LNCAP (cell line): ENCODE measurements around the gene TMEM203.

Source experiments
- TF ChIP-seq, protein P1 (sequence below): fragments of 450-650 bp; IDR thresholded peaks from 2 replicates; pipeline ENCODE4 v1.5.1; 2017; ENCODE audit warnings: mild to moderate bottlenecking

The TMEM203 gene

DNA sequence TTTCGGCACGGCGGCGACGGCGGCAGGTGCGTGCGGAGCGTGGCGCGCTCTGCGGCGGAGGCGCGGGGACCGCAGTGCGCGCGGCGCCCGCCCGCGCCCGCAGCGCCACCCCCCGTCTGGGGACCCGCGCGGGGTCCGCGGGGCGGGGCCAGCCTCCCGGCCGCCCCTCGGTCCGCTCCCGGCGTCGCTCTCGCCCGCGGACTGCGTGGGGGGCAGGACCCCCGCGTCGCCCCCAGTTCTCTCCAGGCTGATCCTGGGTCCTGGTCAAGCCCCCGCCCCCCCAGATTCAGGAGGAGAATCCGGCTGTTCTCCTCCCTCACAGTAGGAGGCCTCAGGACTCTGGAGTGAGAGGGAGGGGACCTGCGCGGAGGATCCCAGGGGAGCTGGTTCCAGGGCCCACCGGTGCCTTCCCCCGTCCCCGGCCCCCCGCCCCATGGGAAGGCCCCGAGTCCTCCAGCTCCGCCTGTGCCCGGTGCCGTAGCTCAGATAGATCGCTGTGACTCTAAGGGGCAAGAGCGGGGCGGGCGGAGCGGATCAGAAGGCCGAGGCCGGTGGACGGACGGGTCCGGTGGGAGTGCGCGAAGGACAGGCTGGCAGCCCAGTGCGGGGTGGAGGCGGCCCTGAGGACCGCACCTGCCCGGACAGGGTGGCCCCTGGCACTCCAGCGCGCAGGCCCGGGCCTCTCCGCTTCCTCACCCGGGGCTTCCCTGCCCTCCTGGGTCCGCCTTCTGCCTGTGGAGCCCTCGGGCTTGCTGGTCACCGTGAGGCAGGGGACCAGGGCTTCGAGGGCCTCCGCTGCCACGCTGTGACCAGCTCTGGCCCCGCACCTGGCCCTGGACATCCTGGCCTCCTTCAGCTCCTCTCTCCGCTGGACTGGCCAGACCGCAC, 17.0 kb upstream of the TMEM203 start, which contains the start of gene RNF208:
TSS of gene RNF208 (minus strand) at position 51 of the 888 bp plus-strand sequence. CDS start 1,028 bp downstream, outside the sequence.
- TF ChIP-seq, protein P1, sequence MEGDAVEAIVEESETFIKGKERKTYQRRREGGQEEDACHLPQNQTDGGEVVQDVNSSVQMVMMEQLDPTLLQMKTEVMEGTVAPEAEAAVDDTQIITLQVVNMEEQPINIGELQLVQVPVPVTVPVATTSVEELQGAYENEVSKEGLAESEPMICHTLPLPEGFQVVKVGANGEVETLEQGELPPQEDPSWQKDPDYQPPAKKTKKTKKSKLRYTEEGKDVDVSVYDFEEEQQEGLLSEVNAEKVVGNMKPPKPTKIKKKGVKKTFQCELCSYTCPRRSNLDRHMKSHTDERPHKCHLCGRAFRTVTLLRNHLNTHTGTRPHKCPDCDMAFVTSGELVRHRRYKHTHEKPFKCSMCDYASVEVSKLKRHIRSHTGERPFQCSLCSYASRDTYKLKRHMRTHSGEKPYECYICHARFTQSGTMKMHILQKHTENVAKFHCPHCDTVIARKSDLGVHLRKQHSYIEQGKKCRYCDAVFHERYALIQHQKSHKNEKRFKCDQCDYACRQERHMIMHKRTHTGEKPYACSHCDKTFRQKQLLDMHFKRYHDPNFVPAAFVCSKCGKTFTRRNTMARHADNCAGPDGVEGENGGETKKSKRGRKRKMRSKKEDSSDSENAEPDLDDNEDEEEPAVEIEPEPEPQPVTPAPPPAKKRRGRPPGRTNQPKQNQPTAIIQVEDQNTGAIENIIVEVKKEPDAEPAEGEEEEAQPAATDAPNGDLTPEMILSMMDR = no peak

DNA sequence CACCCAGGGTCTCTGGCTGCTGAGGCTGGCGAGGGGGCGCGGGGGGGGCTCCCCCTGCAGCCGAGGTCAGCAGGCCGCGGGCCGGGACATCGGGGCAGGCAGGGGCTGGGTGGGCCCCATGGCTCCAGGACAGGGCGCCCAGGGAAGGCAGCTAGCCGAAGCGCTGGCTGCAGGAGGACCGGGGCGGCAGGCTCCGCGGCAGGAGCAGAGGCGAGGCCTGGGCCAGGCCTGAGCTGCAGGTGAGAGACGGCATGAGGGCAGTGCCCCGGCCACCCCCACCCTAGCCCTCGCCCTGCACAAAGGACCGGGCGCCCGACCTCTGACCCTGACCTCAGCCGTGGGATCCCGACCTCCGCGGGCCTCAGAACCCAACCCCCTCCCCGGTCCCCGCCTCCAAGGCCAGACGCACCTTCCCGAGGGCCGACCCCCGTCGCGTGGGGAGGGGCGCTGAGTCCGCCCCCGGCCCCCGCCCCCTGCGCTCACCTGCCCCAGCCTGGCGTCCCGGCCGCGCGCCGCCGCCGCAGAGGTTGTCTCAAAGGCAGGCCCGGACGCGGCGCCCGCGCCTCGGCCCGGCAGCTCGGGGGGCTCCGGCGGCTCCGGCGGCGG, 16.2 kb upstream of the TMEM203 start:
- TF ChIP-seq, protein P1 = no peak

DNA sequence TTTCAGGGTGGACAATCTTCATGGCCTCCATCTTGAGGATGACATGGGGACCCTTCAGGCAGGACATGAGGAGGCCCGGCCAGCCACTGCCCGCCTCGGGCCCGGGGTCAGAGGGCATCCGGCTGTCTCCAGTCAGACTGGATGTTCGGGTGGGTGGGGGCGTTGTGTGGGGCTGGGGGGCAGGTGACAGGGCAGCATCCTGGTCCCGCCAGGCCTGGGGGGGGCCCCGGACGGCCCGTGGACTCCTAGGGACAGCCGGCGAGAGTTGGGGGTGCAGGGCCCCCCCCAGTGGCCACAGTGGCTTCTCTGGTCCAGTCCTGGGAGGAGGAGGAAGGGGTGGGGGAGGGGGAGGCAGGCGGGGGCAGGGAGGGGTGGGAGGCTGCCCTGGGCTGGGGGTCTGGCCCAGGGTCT, 15.7 kb upstream of the TMEM203 start:
- TF ChIP-seq, protein P1 = no peak

DNA sequence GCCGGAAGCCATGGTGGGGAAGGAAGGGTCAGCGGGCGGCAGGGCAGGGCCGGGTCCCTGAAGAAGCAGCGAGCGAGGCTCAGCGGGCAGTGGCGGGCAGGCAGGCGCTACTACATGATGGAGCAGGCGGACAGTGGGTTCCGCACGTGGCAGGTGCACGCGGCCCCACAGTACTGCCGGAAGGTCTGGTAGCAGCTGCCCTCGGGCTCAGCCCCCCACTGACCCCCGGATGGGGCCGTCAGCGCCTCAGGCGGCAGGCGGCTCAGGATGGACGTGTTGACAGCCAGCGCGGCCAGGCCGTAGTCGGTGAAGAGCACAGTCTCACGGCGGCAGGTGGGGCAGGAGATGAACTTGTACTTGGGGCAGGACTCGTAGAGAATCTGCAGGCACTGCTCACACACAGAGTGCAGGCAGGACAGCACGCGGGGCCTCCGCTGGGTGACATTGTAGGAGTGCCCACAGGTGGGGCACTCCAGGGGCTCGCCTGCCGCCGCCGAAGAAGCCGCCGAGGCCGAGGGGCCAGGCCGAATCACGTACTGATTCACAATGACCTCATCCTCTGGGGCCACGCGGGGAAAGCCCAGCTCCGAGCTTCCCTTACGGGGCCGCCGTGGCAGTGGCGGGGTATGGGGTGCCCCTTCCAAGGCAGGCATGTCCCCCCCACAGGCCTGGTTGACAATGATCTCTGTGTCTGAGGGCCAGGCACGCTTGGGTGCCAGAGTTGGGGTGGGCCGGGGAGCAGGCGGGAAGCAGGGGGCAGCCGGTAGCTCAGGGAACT, 15.1 kb upstream of the TMEM203 start:
- TF ChIP-seq, protein P1 = no peak

DNA sequence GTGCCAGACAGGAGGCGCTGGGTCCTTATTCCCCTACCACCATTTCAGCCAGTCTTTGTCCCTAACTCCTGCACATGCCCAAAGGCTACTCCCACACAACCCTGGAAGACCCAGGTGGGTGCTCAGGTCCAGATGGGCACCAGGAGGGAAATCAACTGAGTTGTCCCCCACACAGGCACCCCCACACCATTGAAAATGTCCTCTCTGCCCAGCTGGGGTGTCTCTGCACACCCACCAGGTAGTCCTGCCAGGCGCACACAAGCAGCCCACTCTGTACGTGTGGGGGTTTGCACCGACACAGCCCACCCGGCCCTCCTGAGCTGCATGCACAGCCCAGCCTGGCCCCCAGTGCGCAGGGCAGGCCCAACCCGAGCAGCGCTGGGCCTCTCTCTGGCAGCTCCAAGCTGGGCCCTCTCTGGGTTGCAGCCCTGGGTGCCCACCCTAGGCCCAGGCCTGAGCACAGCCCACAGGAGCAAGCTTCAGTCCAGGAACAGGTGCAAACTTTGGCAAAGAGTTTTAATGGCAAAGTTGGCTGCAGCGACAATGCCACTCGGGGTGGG, 14.4 kb upstream of the TMEM203 start:
- TF ChIP-seq, protein P1 = no peak

DNA sequence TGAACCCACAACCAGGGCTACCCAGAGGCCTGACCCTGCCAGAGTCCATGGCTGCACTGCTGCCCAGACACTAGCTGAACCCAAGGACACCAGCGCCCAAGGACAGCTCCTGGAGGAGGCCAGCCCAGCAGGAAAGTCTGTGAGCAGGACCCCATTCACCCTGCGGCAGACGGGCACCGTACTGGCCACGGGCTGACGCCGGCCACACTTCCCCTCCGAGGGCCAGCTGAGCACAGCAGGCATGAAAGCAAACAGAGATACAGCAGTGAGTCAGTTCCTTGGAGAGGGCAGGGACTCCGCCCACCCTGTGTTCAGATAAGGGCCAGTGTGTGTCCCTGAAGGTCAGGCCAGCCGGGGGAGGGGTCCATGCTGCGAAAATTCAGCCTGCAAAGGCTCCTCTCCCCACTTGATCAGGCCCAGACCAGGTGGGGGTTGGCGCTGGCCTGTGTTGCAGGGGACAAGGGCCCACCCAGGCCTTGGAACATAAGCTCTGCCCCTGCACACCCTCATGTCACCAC, 13.4 kb upstream of the TMEM203 start:
- TF ChIP-seq, protein P1 = no peak

DNA sequence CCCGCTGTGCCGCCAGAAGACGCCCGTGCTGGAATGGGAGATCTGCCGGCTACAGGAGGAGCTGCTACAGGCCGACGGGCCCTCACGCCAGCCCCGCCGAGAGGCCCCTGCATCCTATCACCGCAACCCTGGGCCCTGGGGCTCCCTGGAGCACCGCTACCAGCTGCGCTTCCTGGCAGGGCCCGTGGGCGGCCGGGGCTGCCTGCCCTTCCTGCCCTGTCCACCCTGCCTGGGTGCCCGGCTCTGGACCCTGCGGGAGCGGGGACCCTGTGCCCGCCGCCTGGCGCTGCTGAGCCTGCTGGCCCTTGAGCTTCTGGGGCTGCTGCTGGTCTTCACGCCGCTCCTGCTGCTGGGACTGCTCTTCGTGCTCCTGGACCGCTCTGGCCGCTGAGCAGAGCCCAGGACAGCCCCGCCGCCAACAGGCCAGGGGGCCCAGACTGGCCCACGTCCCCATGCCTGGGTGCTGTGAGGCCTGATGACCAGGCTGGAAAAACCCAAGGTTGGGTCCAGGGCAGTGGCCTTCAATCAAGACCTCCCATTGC, 12.8 kb upstream of the TMEM203 start:
- TF ChIP-seq, protein P1 = no peak
